Neural cell (in vitro differentiated cells): ENCODE measurements around the gene AGPAT4.

ENCODE experiments used
- RAD21 ChIP-seq: fragments of 450-650 bp; conservative IDR thresholded peaks from 2 replicates; pipeline ENCODE4 v1.6.1; 2014; ENCODE audit warnings: antibody characterized with exemption, mild to moderate bottlenecking, moderate library complexity
- SMC3 ChIP-seq: fragments of 450-650 bp; conservative IDR thresholded peaks from 2 replicates; pipeline ENCODE4 v1.6.1; 2014; ENCODE audit warnings: antibody characterized with exemption, mild to moderate bottlenecking, moderate library complexity; ENCODE audit not compliant: poor library complexity
- TF ChIP-seq, protein P1 (sequence below): fragments of 450-650 bp; IDR thresholded peaks from 2 replicates; pipeline ENCODE4 v1.5.1; 2014; ENCODE audit warnings: antibody characterized with exemption, mild to moderate bottlenecking, moderate library complexity; ENCODE audit not compliant: poor library complexity, severe bottlenecking

DNA sequence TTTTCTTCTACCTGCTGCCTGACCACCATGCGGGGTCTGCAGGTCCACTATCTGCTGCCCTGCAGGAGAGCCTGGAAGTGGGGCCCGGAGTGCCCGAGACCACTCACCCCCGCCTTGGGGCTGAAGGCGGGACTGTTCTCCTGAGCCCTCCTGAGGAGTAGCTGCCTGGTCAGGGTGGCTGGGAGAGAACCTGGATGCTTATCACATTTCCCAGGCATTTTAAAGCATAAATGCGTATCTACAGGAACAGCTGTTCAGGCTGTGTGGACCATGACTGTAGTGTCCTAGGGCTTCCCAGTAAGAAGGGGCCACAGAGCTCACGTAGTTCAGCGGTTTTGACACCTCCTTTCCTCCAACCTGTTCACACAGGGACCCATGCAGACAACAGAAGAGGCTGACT lies 123.3 kb downstream of the AGPAT4 start:
- TF ChIP-seq, protein P1, sequence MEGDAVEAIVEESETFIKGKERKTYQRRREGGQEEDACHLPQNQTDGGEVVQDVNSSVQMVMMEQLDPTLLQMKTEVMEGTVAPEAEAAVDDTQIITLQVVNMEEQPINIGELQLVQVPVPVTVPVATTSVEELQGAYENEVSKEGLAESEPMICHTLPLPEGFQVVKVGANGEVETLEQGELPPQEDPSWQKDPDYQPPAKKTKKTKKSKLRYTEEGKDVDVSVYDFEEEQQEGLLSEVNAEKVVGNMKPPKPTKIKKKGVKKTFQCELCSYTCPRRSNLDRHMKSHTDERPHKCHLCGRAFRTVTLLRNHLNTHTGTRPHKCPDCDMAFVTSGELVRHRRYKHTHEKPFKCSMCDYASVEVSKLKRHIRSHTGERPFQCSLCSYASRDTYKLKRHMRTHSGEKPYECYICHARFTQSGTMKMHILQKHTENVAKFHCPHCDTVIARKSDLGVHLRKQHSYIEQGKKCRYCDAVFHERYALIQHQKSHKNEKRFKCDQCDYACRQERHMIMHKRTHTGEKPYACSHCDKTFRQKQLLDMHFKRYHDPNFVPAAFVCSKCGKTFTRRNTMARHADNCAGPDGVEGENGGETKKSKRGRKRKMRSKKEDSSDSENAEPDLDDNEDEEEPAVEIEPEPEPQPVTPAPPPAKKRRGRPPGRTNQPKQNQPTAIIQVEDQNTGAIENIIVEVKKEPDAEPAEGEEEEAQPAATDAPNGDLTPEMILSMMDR = no peak
- no peak for TF ChIP-seq RAD21
- no peak for TF ChIP-seq SMC3
